GM19455 (cell line): Measurements from ENCODE around the gene NDUFS5.
"Not testable (repeated sequence)": the region's sequence is repeated elsewhere in the genome, so short reads cannot be mapped to it uniquely, and the experiment has no call there.

ENCODE experiments used
- ATAC-seq: cut with Tn5 transposase; IDR thresholded peaks from one replicate; pipeline ENCODE4 v1.9.1; 2021; ENCODE audit not compliant: unreplicated experiment

The NDUFS5 gene

GRCh38 chr1:39026051-39026865, at the start of gene NDUFS5:
TSS of gene NDUFS5 (plus strand) at chr1:39026350. CDS start at chr1:39028725, 2,375 bp downstream.
- ATAC-seq, result peak; percentile 78

- ATAC-seq, result not testable (repeated sequence)
These were observed 48.5 kb upstream of the NDUFS5 start for GRCh38 chr1:38977399-38978244.

- ATAC-seq, result not testable (repeated sequence)
These were observed 48.0 kb upstream of the NDUFS5 start for GRCh38 chr1:38978245-38978542.

GRCh38 chr1:38979380-38979779, 46.8 kb upstream of the NDUFS5 start:
- ATAC-seq, result not testable (repeated sequence)

GRCh38 chr1:38989979-38990378, 36.2 kb upstream of the NDUFS5 start:
- no peak for ATAC-seq

- no peak for ATAC-seq
These were observed 35.8 kb upstream of the NDUFS5 start for GRCh38 chr1:38990386-38990737.

- ATAC-seq, result peak; percentile 95
These were observed 35.2 kb upstream of the NDUFS5 start, which contains the start of gene AKIRIN1 for GRCh38 chr1:38990738-38991637. TSS of gene AKIRIN1 (plus strand) at chr1:38991276. CDS start at chr1:38991381, 105 bp downstream.

GRCh38 chr1:38991638-38992411, 34.3 kb upstream of the NDUFS5 start:
- no peak for ATAC-seq

- ATAC-seq, result no peak
These were observed 33.6 kb upstream of the NDUFS5 start for GRCh38 chr1:38992412-38993111.

GRCh38 chr1:38994196-38994595, 32.0 kb upstream of the NDUFS5 start:
- no peak for ATAC-seq

- no peak for ATAC-seq
These were observed 28.9 kb upstream of the NDUFS5 start for GRCh38 chr1:38997034-38997900.

- ATAC-seq, result no peak
These were observed 28.3 kb upstream of the NDUFS5 start for GRCh38 chr1:38997901-38998190.

GRCh38 chr1:39001516-39002421, 24.4 kb upstream of the NDUFS5 start:
- no peak for ATAC-seq

- no peak for ATAC-seq
These were observed 22.9 kb upstream of the NDUFS5 start for GRCh38 chr1:39003281-39003680.

GRCh38 chr1:39003794-39004193, 22.4 kb upstream of the NDUFS5 start:
- no peak for ATAC-seq

- ATAC-seq, result no peak
These were observed 19.9 kb upstream of the NDUFS5 start for GRCh38 chr1:39006287-39006686.

- no peak for ATAC-seq
These were observed 19.2 kb upstream of the NDUFS5 start for GRCh38 chr1:39006726-39007645.
